GM21529 (cell line): ENCODE data around the gene ERF.

Experiments
- ATAC-seq: cut with Tn5 transposase; IDR thresholded peaks from one replicate; pipeline ENCODE4 v1.9.1; 2021; ENCODE audit not compliant: unreplicated experiment

Gene ERF

GRCh38 chr19:42217520-42218437 lies 37.1 kb downstream of the ERF start, which contains the start of gene DEDD2:
DEDD2 (minus strand) TSS chr19:42217677; CDS start chr19:42217007, 670 bp downstream.
- ATAC-seq = peak; percentile 60

GRCh38 chr19:42216653-42217519 lies 38.0 kb downstream of the ERF start:
- peak; percentile 9 for ATAC-seq

GRCh38 chr19:42214810-42215485 lies 40.0 kb downstream of the ERF start:
- no peak for ATAC-seq

- ATAC-seq = no peak
These were observed 42.0 kb downstream of the ERF start for GRCh38 chr19:42212886-42213285.

GRCh38 chr19:42208612-42209011 lies 46.3 kb downstream of the ERF start:
- ATAC-seq = no peak

- no peak for ATAC-seq
These were observed 47.1 kb downstream of the ERF start for GRCh38 chr19:42207767-42208271.

- no peak for ATAC-seq
These were observed 47.8 kb downstream of the ERF start for GRCh38 chr19:42206871-42207755.

- no peak for ATAC-seq
These were observed 50.3 kb downstream of the ERF start for GRCh38 chr19:42204664-42205063.

- ATAC-seq = no peak
These were observed 51.2 kb downstream of the ERF start for GRCh38 chr19:42203700-42204099.

- no peak for ATAC-seq
These were observed 52.5 kb downstream of the ERF start for GRCh38 chr19:42202290-42202880.

- peak; percentile 34 for ATAC-seq
These were observed 53.2 kb downstream of the ERF start for GRCh38 chr19:42201489-42202289.

- ATAC-seq = no peak
These were observed 54.7 kb downstream of the ERF start for GRCh38 chr19:42200116-42200715.

- ATAC-seq = peak; percentile 43
These were observed 55.4 kb downstream of the ERF start for GRCh38 chr19:42199440-42200115.

GRCh38 chr19:42198676-42199439 lies 56.1 kb downstream of the ERF start:
- ATAC-seq = peak; percentile 42
